Spleen (tissue), 7 donors: ENCODE results near the gene ADGRV1.

ENCODE experiments used
- POLR2A ChIP-seq, 3 donors: fragments of 450-650 bp; IDR thresholded peaks; one replicate each; pipeline ENCODE4 v1.5.1; 2017; ENCODE audit warnings: antibody characterized with exemption in 3 of 3, mild to moderate bottlenecking in 1 of 3
- POLR2AphosphoS5 ChIP-seq, 3 donors: sonication (generic); formaldehyde crosslinking; IDR thresholded peaks; one replicate each; pipeline ENCODE4 v1.5.1; 2017; ENCODE audit warnings: antibody characterized with exemption in 3 of 3
- TF ChIP-seq, protein P1 (sequence below), 11 experiments: fragments of 200-600 bp in 7 of 11; fragments of 450-650 bp in 4 of 11; sonication (generic) in 4 of 11; IDR thresholded peaks in 8 of 11; conservative IDR thresholded peaks in 3 of 11; 1 replicate in 7 of 11; 2 replicates in 4 of 11; pipeline versions ENCODE4 v1.4.0 to v1.8.0; 2016 to 2021; ENCODE audit warnings: antibody characterized with exemption in 11 of 11, inconsistent platforms in 4 of 11, mild to moderate bottlenecking in 1 of 11
- donor health status: DM: no; HTN: no; CAD: no; lungs with moderate emphysema.
- donor health status: DM: no; HTN: no; CAD: no.
- donor health status: DM: no; HTN: no; CAD: no.

- TF ChIP-seq POLR2A (IDR thresholded peaks at IDR 0.05) (no peak), POLR2AphosphoS5 (IDR thresholded peaks at IDR 0.05) (no peak)
- TF ChIP-seq, protein P1, sequence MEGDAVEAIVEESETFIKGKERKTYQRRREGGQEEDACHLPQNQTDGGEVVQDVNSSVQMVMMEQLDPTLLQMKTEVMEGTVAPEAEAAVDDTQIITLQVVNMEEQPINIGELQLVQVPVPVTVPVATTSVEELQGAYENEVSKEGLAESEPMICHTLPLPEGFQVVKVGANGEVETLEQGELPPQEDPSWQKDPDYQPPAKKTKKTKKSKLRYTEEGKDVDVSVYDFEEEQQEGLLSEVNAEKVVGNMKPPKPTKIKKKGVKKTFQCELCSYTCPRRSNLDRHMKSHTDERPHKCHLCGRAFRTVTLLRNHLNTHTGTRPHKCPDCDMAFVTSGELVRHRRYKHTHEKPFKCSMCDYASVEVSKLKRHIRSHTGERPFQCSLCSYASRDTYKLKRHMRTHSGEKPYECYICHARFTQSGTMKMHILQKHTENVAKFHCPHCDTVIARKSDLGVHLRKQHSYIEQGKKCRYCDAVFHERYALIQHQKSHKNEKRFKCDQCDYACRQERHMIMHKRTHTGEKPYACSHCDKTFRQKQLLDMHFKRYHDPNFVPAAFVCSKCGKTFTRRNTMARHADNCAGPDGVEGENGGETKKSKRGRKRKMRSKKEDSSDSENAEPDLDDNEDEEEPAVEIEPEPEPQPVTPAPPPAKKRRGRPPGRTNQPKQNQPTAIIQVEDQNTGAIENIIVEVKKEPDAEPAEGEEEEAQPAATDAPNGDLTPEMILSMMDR (IDR thresholded peaks at IDR 0.05 in 8 of 11, conservative IDR thresholded peaks at IDR 0.05 in 3 of 11): no peak
Observed at GRCh38 chr5:90547072-90547536, 11.5 kb upstream of the ADGRV1 start.
